ENCODE data around the gene SEC16A. TPM values are rescaled to one million over a fixed set of nuclear protein-coding genes. Genes with fewer than 3 reads are reported as not detected.

SEC16A gene
- total RNA-seq, 1 experiment from 2014 or later, result 56.4 TPM

GRCh38 chr9:136525841-136526499 is 43.1 kb upstream of the SEC16A start:
- no peak overlapping the region for H3K56ac ChIP-seq (ENCODE audit: insufficient read length, low read depth, low read length)
- no peak overlapping the region for H2AFZ ChIP-seq (ENCODE audit: low read length)
- H3K36me3 Mint-ChIP-seq (ENCODE audit: insufficient read depth in 1 of 3, low read depth in 3 of 3), result peaks cover 2 to 8% (median 5%) of the 10 kb centered on the region in 3 experiments; a peak in 6 of 7 replicates
- no peaks in the 10 kb centered on the region for H4K20me1 ChIP-seq (ENCODE audit: control insufficient read depth, insufficient read depth, insufficient read length)
- H3K27ac ChIP-seq (ENCODE audit: insufficient read length, low read depth, low read length), result no peak overlapping the region
- H4K5ac ChIP-seq (ENCODE audit: insufficient read length, low read depth, low read length), result no peak overlapping the region
- no peak overlapping the region for H2BK20ac ChIP-seq (ENCODE audit: low read depth, low read length, poor library complexity, severe bottlenecking)
- H3K4me3 Mint-ChIP-seq, result no peak overlapping the region
- no peak overlapping the region for H4K91ac ChIP-seq (ENCODE audit: insufficient read length, low read depth, low read length)
- no peak overlapping the region for H3K23ac ChIP-seq (ENCODE audit: insufficient read length, low read depth, low read length)
- H3K4me2 ChIP-seq (ENCODE audit: insufficient read depth, insufficient read length, low read length), result no peak overlapping the region
- no peak overlapping the region for H3T11ph ChIP-seq (ENCODE audit: low read length)
- H3K9ac ChIP-seq (ENCODE audit: extremely low read depth, insufficient read length, low read length), result no peak overlapping the region
- no peak overlapping the region for H2BK5ac ChIP-seq (ENCODE audit: insufficient read length, low read length)
- H3K4me1 Mint-ChIP-seq, result peaks cover 3 to 19% of the 10 kb centered on the region in 2 experiments
- H3K27me3 Mint-ChIP-seq (ENCODE audit: low read depth), result no peaks in the 10 kb centered on the region
- H3K18ac ChIP-seq (ENCODE audit: insufficient read length, low read depth, low read length), result no peak overlapping the region
- WGBS (ENCODE audit: extremely low coverage, insufficient read length, low lambda C conversion rate), result no CpG with 5 or more reads among the region's 30 CpGs
- H3K14ac ChIP-seq (ENCODE audit: insufficient read depth, low read length), result no peak overlapping the region
- H3K9me3 Mint-ChIP-seq, result peaks cover 6 to 8% of the 10 kb centered on the region in 2 experiments
- no peak overlapping the region for H2AK5ac ChIP-seq (ENCODE audit: insufficient read length, low read length)
- peaks cover 2% of the 10 kb centered on the region for H3K79me1 ChIP-seq (ENCODE audit: insufficient read depth, low read depth, low read length, poor library complexity, severe bottlenecking)
- no peak overlapping the region for H2BK12ac ChIP-seq (ENCODE audit: insufficient read length, low read depth, low read length)
- no peak overlapping the region for H4K8ac ChIP-seq (replicated peaks; ENCODE audit: insufficient read length, low read depth, low read length)
- H3K23me2 ChIP-seq (ENCODE audit: insufficient read length, low read depth, low read length, poor library complexity, severe bottlenecking), result no peaks in the 10 kb centered on the region
- H3K79me2 ChIP-seq (ENCODE audit: insufficient read depth, low read length), result peaks cover 2% of the 10 kb centered on the region; the same call in 1 of the 2 replicates
- no peaks in the 10 kb centered on the region for H3K9me3 ChIP-seq (ENCODE audit: control insufficient read depth, low read depth, low read length)
- no peak for TF ChIP-seq CTCF (conservative IDR thresholded peaks at IDR 0.05)
- no peak overlapping the region for H2BK15ac ChIP-seq (ENCODE audit: low read depth, low read length)
- H3K4me1 ChIP-seq (ENCODE audit: insufficient read depth, low read length), result no peaks in the 10 kb centered on the region
- no peak overlapping the region for H3K4ac ChIP-seq (ENCODE audit: low read depth, low read length)
- no peak overlapping the region for H2BK120ac ChIP-seq (ENCODE audit: low read depth, low read length, poor library complexity, severe bottlenecking)
- no peak for DNase-seq
- H3K27ac Mint-ChIP-seq, result peak overlapping the region in 2 of 3 experiments; percentile 61 to 77; a peak in 2 of 7 replicates
- no peaks in the 10 kb centered on the region for H3K27me3 ChIP-seq (ENCODE audit: insufficient read depth, low read length)
